ENCODE results near the gene DCTPP1. TPM values are rescaled to one million over a fixed set of nuclear protein-coding genes. Genes with fewer than 3 reads are reported as not detected.
A peak's percentile ranks its signal among the peaks of the same experiment; 100 is the strongest.
"Not testable (repeated sequence)": the region's sequence is repeated elsewhere in the genome, so short reads cannot be mapped to it uniquely, and the experiment has no call there.

The DCTPP1 gene
- 43.0 and 46.3 TPM in 2 replicates for total RNA-seq
- polyA plus RNA-seq, result 77.0 and 85.2 TPM in 2 replicates

- H3K36me3 ChIP-seq, result peaks cover 6% of the 10 kb centered on the region
- peaks cover 11% of the 10 kb centered on the region for H3K4me1 ChIP-seq (ENCODE audit: low read depth)
- H3K9me3 ChIP-seq (ENCODE audit: low read depth), result no peaks in the 10 kb centered on the region
- TF ChIP-seq CTCF (IDR thresholded peaks at IDR 0.05; ENCODE audit: low read depth, low read length), result peak; percentile 74
- peak within 1 kb of the TSS; percentile 44 for H3K4me3 ChIP-seq
- H3K27ac ChIP-seq, result peak within 1 kb of the TSS; percentile 69
- peak; percentile 99 for DNase-seq (ENCODE audit: low read depth in 1 of 2, low spot score in 1 of 2)
- no peaks in the 10 kb centered on the region for H3K27me3 ChIP-seq
Observed at GRCh38 chr16:30429678-30430427, at the start of gene DCTPP1. TSS of gene DCTPP1 (minus strand) at chr16:30430030. CDS start at chr16:30429980, 50 bp downstream.

GRCh38 chr16:30478766-30479478 is 49.1 kb upstream of the DCTPP1 start:
- Histone ChIP-seq H3K4me1 (ENCODE audit: low read depth) (no peaks in the 10 kb centered on the region), H3K9me3 (ENCODE audit: low read depth) (no peaks in the 10 kb centered on the region), H3K27me3 (no peaks in the 10 kb centered on the region), H3K27ac (no peak overlapping the region), H3K36me3 (no peaks in the 10 kb centered on the region), H3K4me3 (no peak overlapping the region)
- no peak for DNase-seq (ENCODE audit: low read depth in 1 of 2, low spot score in 1 of 2)
- TF ChIP-seq CTCF (IDR thresholded peaks at IDR 0.05; ENCODE audit: low read depth, low read length), result no peak

GRCh38 chr16:30477773-30478172 is 47.9 kb upstream of the DCTPP1 start:
- not testable (repeated sequence) for H3K36me3 ChIP-seq; H3K4me1 ChIP-seq (ENCODE audit: low read depth); H3K9me3 ChIP-seq (ENCODE audit: low read depth); H3K4me3 ChIP-seq; H3K27ac ChIP-seq; DNase-seq (ENCODE audit: low read depth in 1 of 2, low spot score in 1 of 2); H3K27me3 ChIP-seq

GRCh38 chr16:30476991-30477390 is 47.2 kb upstream of the DCTPP1 start:
- Histone ChIP-seq H3K27ac (no peak overlapping the region), H3K4me1 (ENCODE audit: low read depth) (no peaks in the 10 kb centered on the region), H3K27me3 (no peaks in the 10 kb centered on the region), H3K36me3 (no peaks in the 10 kb centered on the region), H3K4me3 (no peak overlapping the region), H3K9me3 (ENCODE audit: low read depth) (no peaks in the 10 kb centered on the region)
- DNase-seq (ENCODE audit: low read depth in 1 of 2, low spot score in 1 of 2), result no peak
- TF ChIP-seq CTCF (IDR thresholded peaks at IDR 0.05; ENCODE audit: low read depth, low read length), result no peak

- no peaks in the 10 kb centered on the region for H3K36me3 ChIP-seq
- no peak overlapping the region for H3K4me3 ChIP-seq
- no peaks in the 10 kb centered on the region for H3K4me1 ChIP-seq (ENCODE audit: low read depth)
- no peak for TF ChIP-seq CTCF (IDR thresholded peaks at IDR 0.05; ENCODE audit: low read depth, low read length)
- no peaks in the 10 kb centered on the region for H3K9me3 ChIP-seq (ENCODE audit: low read depth)
- DNase-seq (ENCODE audit: low read depth in 1 of 2, low spot score in 1 of 2), result no peak
- H3K27ac ChIP-seq, result no peak overlapping the region
- H3K27me3 ChIP-seq, result no peaks in the 10 kb centered on the region
Observed at GRCh38 chr16:30474684-30475083, 44.9 kb upstream of the DCTPP1 start.

- Histone ChIP-seq H3K27me3 (no peaks in the 10 kb centered on the region), H3K4me1 (ENCODE audit: low read depth) (no peaks in the 10 kb centered on the region), H3K27ac (no peak overlapping the region), H3K9me3 (ENCODE audit: low read depth) (no peaks in the 10 kb centered on the region), H3K36me3 (no peaks in the 10 kb centered on the region), H3K4me3 (no peak overlapping the region)
- TF ChIP-seq CTCF (IDR thresholded peaks at IDR 0.05; ENCODE audit: low read depth, low read length), result no peak
- DNase-seq (ENCODE audit: low read depth in 1 of 2, low spot score in 1 of 2), result no peak
Observed at GRCh38 chr16:30474074-30474452, 44.2 kb upstream of the DCTPP1 start.

Measured in cardiac muscle cell (in vitro differentiated cells and primary cell).